Activated naive CD8-positive, alpha-beta T cell treated with anti-CD3 and anti-CD28 coated beads, Interleukin-2, amount 10 ng/mL, durations not matched to agents 7 days and 5 days (primary cell): ENCODE results near the gene DTNB. TPM values are rescaled to one million over a fixed set of nuclear protein-coding genes. Genes with fewer than 3 reads are reported as not detected.

Experiments used
- ATAC-seq: fragments of 150-1000 bp; cut with Tn5 transposase; one replicate; pipeline ENCODE4 v1.10.0; 2021; ENCODE audit warnings: low read depth, moderate library complexity
- POLR2A ChIA-PET: fragments of 350-600 bp; sonication (Branson Sonifier 250); formaldehyde crosslinking; loops from one replicate; lab custom pipeline; 2021; ENCODE audit warnings: antibody characterized with exemption; lab: Charles Lee
- DNase-seq: peaks from one replicate; pipeline ENCODE4 v3.0.0; 2021
- H3K27ac Mint-ChIP-seq: one replicate; pipeline ENCODE4 v1.8.0; 2022; ENCODE audit warnings: mild to moderate bottlenecking, mixed read lengths
- H3K27me3 Mint-ChIP-seq: one replicate; pipeline ENCODE4 v1.8.0; 2022; ENCODE audit warnings: mild to moderate bottlenecking, moderate library complexity, mixed read lengths
- H3K36me3 Mint-ChIP-seq: one replicate; pipeline ENCODE4 v1.8.0; 2021; ENCODE audit warnings: mild to moderate bottlenecking, mixed read lengths
- H3K4me1 Mint-ChIP-seq: one replicate; pipeline ENCODE4 v1.8.0; 2021; ENCODE audit warnings: mixed read lengths
- H3K4me3 Mint-ChIP-seq: one replicate; pipeline ENCODE4 v1.8.0; 2022; ENCODE audit warnings: mild to moderate bottlenecking, moderate library complexity, mixed read lengths
- H3K9me3 Mint-ChIP-seq: one replicate; pipeline ENCODE4 v1.8.0; 2021; ENCODE audit warnings: mixed read lengths
- total RNA-seq, 2 experiments: library from RNA; stranded (reverse); gene quantifications; one replicate each; pipeline ENCODE4 v1.2.3, GENCODE V29; 2021

DTNB gene
- total RNA-seq, 2 experiments from 2014 or later = 36.7 to 38.3 TPM

DNA sequence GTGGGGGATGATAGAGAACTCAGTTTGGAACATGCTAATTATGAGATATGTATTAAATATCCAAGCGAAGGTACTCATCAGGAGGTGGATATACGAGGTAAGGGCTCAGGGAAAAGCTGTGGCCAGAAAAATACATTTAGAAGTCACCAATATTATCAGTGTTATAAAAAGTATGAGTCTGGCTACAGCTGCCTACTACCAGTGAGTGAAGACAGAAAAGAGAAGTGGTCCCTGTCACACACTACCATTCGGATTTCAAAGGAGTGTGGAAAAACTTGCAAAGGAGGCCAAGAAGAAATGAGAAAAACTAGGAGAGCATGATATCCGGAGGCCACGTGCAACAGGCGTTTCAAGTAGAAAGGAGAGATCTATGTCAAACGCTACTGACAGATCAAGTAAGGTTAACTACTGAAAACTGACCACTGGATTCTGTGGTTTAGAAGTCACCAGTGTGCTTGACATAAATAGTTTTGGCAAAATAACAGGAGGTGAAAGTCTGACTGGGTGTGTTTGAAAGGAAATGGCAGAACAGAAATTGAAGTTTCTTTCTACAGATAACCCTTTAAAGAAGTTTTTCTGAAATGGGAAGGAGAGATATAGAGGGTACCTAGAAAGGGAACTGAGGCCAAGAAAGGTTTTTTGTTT, 213.0 kb downstream of the DTNB start:
- Mint-ChIP-seq H3K27ac (no peak overlapping the region), H3K27me3 (no peaks in the 10 kb centered on the region), H3K9me3 (peaks cover 5% of the 10 kb centered on the region), H3K36me3 (peaks cover 7% of the 10 kb centered on the region), H3K4me3 (no peak overlapping the region), H3K4me1 (no peaks in the 10 kb centered on the region)
- POLR2A ChIA-PET = no interaction called here
- DNase-seq = no peak
- ATAC-seq = no peak

DNA sequence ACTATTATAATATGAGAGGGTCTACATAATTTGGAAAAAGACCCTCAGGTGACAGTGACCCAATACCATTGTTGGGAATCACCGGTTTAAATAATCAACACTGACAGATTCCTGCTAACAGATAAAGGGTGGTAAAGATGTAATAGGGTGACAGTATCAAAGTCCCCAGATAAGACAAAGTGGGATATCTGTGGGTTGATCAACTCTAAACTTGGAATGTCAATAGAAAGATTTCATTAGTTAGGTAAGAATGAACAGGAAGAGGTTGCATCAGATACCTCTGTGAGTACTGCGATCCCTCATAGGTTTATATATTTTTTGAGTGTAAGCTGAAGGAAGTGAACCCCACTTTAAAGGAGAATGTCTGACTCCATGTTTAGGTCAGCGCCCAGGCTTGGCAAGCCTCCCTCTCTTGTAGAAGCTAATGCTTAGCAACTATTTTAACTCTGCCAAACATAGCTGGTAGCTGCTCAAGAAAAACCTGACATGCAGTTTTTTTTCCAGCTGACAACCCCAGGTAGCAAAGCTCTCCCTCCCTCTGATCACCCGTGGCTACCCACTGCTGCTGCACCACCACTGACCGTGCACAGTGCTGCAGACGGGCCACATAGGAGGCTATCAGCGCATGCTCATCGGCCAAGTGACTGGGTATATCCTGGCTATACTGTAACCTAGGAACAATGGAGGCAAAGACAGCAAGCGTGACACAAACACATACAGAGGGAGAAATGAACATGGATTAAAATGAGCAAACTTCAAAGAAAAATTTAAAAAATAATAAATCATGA, 218.4 kb downstream of the DTNB start:
- peaks cover 24% of the 10 kb centered on the region for H3K4me1 Mint-ChIP-seq
- H3K36me3 Mint-ChIP-seq = peaks cover 21% of the 10 kb centered on the region
- H3K27ac Mint-ChIP-seq = peak overlapping the region; percentile 68
- no peaks in the 10 kb centered on the region for H3K27me3 Mint-ChIP-seq
- DNase-seq = no peak
- no peak overlapping the region for H3K4me3 Mint-ChIP-seq
- no peaks in the 10 kb centered on the region for H3K9me3 Mint-ChIP-seq
- ATAC-seq = no peak
- POLR2A ChIA-PET = no interaction called here

DNA sequence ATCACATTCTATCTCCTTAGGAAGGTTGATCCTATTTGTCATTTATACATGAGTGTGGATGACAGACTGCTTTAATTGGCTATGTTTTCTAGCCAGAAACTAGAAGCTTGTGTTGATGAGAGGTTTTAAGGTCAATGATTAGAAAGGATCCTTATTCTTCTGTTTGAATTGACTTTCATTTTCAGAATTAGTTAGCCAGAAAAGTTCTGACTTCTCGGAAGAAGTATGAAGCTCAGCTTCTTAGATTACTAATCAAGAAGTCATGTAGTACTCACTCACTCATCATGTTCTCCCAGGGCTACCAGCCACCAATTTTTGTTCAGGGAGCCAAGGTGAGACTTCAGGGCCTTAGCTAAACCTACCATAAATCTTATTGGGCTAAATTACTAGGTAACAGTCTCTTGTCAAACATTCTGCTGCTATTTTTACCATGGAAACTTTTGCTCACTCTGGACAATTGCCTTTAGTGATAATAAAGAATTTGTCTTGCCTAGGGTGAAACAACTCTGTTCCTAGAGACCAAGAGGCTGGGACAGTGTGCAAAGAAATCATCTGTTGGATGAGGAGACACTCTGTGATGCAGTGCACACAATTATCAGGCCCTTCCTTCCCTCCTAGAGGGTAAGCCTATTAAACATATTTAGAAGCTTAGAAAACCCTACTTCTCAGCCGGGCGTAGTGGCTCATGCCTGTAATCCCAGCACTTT, 220.0 kb downstream of the DTNB start:
- ATAC-seq (peak; percentile 91), DNase-seq (no peak)
- H3K9me3 Mint-ChIP-seq = no peaks in the 10 kb centered on the region
- peak overlapping the region; percentile 65 for H3K4me3 Mint-ChIP-seq
- H3K36me3 Mint-ChIP-seq = peaks cover 23% of the 10 kb centered on the region
- peaks cover 24% of the 10 kb centered on the region for H3K4me1 Mint-ChIP-seq
- peak overlapping the region; percentile 82 for H3K27ac Mint-ChIP-seq
- H3K27me3 Mint-ChIP-seq = no peaks in the 10 kb centered on the region
- POLR2A ChIA-PET = interaction anchor here (0.8 to 1.0 kb wide), 2 partner anchors 50 to 76 kb away, joined by 4 read pairs; no protein-coding TSS in a partner anchor

DNA sequence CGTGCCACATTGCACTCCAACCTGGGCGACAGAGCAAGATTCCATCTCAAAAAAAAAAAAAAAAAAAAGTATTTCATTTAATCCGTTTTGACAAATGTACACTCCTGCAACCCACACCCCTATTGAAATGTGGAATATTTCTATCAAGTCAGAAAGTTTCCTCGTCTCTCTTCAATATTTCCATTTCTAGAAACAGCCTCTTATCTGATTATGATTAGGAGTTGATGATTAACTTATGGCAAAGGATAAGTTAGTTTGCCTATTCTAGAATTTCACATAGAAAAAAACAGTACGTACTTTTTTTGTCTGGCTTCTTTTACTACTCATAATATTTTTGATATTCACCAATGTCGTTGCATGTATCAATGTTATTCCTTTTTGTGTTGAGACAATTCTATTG, 224.6 kb downstream of the DTNB start:
- Mint-ChIP-seq H3K27me3 (no peaks in the 10 kb centered on the region), H3K27ac (no peak overlapping the region), H3K9me3 (no peaks in the 10 kb centered on the region), H3K4me3 (no peak overlapping the region), H3K36me3 (peaks cover 29% of the 10 kb centered on the region), H3K4me1 (peaks cover 15% of the 10 kb centered on the region)
- POLR2A ChIA-PET = no interaction called here
- ATAC-seq (no peak), DNase-seq (no peak)

DNA sequence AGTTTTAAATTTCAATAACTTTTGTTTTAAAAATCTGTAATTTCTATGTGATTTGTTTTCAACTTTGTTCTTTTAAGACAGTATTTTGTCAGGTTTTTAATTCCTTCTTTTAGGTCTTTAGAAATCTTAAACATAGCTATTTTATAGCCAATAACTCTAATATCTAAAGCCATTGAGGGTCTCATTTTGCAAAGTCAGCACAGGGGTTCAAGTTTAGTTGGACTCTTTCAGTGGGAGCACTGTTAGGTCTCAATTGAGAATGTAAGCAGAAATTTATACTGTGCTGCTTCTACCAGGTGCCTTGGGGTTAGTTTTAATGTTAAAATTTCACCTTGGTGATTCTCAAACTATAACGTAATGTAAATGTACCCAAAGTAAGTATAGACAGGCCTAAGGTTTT, 226.4 kb downstream of the DTNB start:
- Mint-ChIP-seq H3K27me3 (no peaks in the 10 kb centered on the region), H3K36me3 (peaks cover 22% of the 10 kb centered on the region), H3K9me3 (no peaks in the 10 kb centered on the region), H3K4me3 (no peak overlapping the region), H3K4me1 (no peaks in the 10 kb centered on the region), H3K27ac (no peak overlapping the region)
- ATAC-seq (no peak), DNase-seq (no peak)
- POLR2A ChIA-PET = interaction anchor here (0.6 kb wide), 1 partner anchor 39 kb away, joined by 4 read pairs; no protein-coding TSS in a partner anchor

DNA sequence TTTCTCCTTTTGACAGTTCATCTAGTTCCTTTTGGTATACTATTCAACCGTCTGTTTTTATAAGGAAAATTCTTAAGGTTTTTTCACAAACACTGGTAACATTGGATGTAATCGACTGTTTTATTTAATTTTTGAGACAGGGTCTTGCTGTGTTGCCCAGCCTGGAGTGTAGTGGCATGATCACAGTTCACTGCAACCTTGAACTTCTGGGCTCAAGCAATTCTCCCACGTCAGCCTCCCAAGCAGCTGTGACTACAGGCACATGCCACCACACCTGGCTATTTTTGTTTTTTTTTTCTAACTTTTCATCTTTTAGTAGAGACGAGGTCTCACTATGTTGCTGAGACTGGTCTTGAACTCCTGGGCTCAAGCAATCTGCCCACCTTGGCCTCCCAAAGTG, 227.3 kb downstream of the DTNB start:
- DNase-seq = no peak
- POLR2A ChIA-PET = interaction anchor here (0.7 kb wide), 1 partner anchor 99 kb away, joined by 4 read pairs; no protein-coding TSS in a partner anchor
- no peak for ATAC-seq
- no peaks in the 10 kb centered on the region for H3K9me3 Mint-ChIP-seq
- no peak overlapping the region for H3K27ac Mint-ChIP-seq
- H3K4me3 Mint-ChIP-seq = no peak overlapping the region
- peaks cover 15% of the 10 kb centered on the region for H3K36me3 Mint-ChIP-seq
- H3K27me3 Mint-ChIP-seq = no peaks in the 10 kb centered on the region
- no peaks in the 10 kb centered on the region for H3K4me1 Mint-ChIP-seq

DNA sequence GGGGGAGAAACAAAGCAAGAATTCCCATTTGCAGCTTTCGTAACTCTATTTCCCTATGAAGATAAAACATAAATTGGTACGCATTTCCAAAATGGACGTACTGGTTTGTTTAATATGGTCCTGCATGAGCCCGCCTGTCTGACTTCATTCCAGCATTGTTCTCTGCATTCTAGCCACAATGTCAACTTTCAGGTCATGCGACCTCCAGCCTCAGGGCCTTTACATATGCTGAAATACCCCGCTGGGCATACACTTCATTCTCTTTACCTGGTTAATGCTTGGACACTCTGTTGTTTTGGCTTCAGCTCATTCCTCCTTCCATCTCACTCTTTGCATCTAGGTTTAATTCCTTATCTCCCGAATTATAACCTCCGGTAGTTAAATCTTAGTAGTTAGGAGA, 227.9 kb downstream of the DTNB start:
- no peaks in the 10 kb centered on the region for H3K27me3 Mint-ChIP-seq
- H3K27ac Mint-ChIP-seq = no peak overlapping the region
- POLR2A ChIA-PET = interaction anchor here (0.5 kb wide), 1 partner anchor 918 kb away, joined by 3 read pairs; no protein-coding TSS in a partner anchor
- peaks cover 12% of the 10 kb centered on the region for H3K36me3 Mint-ChIP-seq
- no peaks in the 10 kb centered on the region for H3K4me1 Mint-ChIP-seq
- ATAC-seq (no peak), DNase-seq (no peak)
- no peak overlapping the region for H3K4me3 Mint-ChIP-seq
- H3K9me3 Mint-ChIP-seq = no peaks in the 10 kb centered on the region

DNA sequence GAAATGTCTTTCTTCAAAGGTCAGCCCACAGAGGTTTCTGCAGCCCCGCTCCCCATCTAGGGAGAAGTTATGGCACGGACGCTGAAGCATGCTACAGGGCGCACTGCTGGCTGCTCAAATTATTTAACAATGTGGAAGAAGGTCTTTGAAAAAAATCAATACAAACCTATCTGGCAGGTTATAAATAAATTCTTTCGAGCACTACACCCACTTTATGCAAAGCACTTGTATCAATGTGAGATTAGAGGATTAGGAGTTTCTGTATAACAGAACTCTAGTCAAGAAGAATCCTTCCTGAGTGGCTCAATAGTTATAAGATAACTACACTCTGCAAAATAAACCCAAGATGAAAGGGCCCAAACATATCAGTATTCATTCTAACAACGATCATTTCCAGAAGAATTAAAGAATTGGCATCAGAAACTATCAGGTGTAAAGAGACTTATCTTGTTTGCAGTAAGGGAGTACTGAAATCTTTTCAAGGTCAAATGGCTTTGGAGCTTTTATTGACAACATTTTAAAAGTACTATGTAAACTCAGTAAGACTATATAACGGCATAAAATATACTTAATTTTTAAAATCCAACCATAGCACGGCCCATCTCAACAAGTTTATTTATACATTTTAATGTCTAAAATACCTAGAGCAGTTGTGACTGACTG, 228.6 kb downstream of the DTNB start:
- Mint-ChIP-seq H3K27ac (no peak overlapping the region), H3K36me3 (peaks cover 12% of the 10 kb centered on the region), H3K9me3 (no peaks in the 10 kb centered on the region), H3K4me1 (no peaks in the 10 kb centered on the region), H3K27me3 (no peaks in the 10 kb centered on the region), H3K4me3 (no peak overlapping the region)
- ATAC-seq (no peak), DNase-seq (no peak)
- POLR2A ChIA-PET = no interaction called here

DNA sequence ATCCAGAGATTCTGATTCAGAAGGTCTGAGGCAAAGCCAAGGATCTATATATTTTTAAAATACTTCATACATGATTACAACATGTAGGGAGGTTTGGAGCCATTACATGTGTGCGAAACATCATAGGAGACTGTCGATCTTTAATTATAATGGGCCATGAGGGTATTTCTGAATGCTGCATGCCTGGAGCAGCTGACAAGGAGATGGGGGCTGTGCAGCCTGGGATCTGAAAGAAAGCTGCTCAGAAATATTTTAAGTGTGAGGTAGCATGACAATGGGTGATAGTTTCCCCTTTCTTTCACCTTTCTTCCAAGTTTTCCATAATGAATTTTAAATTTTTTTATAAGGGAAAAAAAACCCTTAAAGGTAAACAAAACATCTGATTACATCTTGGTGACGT, 229.6 kb downstream of the DTNB start:
- H3K27me3 Mint-ChIP-seq = no peaks in the 10 kb centered on the region
- H3K9me3 Mint-ChIP-seq = no peaks in the 10 kb centered on the region
- peaks cover 10% of the 10 kb centered on the region for H3K36me3 Mint-ChIP-seq
- H3K4me3 Mint-ChIP-seq = no peak overlapping the region
- H3K4me1 Mint-ChIP-seq = no peaks in the 10 kb centered on the region
- H3K27ac Mint-ChIP-seq = no peak overlapping the region
- DNase-seq (no peak), ATAC-seq (no peak)
- POLR2A ChIA-PET = no interaction called here

DNA sequence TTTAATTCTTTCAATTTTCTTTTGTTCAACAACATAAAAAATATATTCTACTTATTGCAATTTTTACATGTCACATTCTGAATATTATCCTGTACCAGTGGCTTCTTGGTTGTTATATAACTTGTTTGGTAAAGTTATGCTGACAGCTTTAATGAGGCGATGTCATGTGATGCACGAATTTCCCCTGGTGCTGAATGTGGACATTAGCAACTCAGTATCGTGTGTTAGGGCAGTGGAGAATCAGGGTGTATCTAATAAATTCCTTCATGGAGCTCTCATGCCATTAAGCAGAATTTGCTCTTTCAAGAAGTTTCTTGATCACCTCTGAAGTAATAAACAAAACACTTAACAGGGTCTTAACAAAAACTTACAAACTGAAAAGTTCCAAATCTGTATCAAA, 232.0 kb downstream of the DTNB start:
- Mint-ChIP-seq H3K27ac (no peak overlapping the region), H3K4me3 (no peak overlapping the region), H3K27me3 (no peaks in the 10 kb centered on the region), H3K9me3 (no peaks in the 10 kb centered on the region), H3K4me1 (peaks cover 7% of the 10 kb centered on the region), H3K36me3 (peaks cover 9% of the 10 kb centered on the region)
- ATAC-seq (no peak), DNase-seq (no peak)
- POLR2A ChIA-PET = interaction anchor here (0.6 kb wide), 1 partner anchor 95 kb away, joined by 3 read pairs; no protein-coding TSS in a partner anchor

DNA sequence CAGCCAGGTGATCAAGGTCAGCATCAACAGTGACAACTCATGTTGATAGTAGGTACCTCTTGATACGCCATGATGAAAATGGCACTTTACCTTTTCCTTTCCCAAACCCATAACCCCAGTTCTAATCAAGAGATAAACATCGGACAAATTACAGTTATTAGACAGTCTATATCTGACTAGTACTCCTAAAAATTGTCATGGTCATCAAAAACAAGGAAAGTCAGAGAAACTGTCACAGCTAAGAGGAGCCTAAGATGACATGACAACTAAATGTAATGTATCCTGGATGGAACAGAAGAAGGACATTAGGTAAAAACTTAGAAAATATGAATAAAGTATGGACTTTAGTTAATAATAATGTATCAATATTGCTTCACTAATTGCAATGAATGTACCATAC, 234.6 kb downstream of the DTNB start:
- Mint-ChIP-seq H3K9me3 (no peaks in the 10 kb centered on the region), H3K27ac (no peak overlapping the region), H3K4me3 (no peak overlapping the region), H3K4me1 (peaks cover 7% of the 10 kb centered on the region), H3K36me3 (peaks cover 16% of the 10 kb centered on the region), H3K27me3 (no peaks in the 10 kb centered on the region)
- POLR2A ChIA-PET = no interaction called here
- ATAC-seq (no peak), DNase-seq (no peak)

DNA sequence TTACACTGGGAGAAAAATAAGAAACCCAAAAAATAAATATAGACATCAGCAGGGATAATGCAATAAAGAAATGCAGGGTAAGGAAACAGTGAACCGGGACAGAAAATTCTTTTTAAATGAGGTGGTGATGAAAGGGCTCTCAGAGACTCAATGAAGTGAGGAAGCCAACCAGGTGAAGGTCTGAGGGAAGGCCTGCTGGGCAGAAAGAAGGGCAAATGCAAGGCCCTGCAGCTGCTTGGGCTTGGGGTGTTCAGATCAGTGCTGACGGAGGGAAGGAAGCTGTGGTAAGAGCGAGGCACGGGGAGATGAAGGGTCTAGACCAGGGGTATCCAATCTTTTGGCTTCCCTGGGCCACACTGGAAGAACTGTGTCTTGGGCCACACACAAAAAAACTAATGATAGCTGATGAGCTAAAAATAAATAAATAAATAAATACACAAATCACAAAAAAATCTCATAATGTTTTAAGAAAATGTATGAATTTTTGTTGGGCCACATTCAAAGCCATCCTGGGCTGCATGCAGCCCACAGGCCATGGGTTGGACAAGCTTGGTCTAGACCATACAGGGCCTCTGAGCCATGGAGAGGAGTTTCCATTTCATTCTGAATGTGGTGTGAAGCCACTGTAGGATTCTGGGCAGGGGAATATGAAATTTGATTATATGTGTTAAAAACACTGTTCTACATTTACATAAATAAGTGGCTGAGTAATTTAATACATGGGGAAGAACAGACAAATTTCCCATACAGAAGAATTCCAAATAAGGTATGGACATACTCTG, 235.3 kb downstream of the DTNB start:
- no peaks in the 10 kb centered on the region for H3K27me3 Mint-ChIP-seq
- POLR2A ChIA-PET = no interaction called here
- DNase-seq (no peak), ATAC-seq (no peak)
- peaks cover 7% of the 10 kb centered on the region for H3K4me1 Mint-ChIP-seq
- no peak overlapping the region for H3K27ac Mint-ChIP-seq
- no peak overlapping the region for H3K4me3 Mint-ChIP-seq
- peaks cover 16% of the 10 kb centered on the region for H3K36me3 Mint-ChIP-seq
- H3K9me3 Mint-ChIP-seq = no peaks in the 10 kb centered on the region
